ENCODE data around the gene BIN2. TPM values are rescaled to one million over a fixed set of nuclear protein-coding genes. Genes with fewer than 3 reads are reported as not detected.
"Not testable (repeated sequence)": the region's sequence is repeated elsewhere in the genome, so short reads cannot be mapped to it uniquely, and the experiment has no call there.

BIN2 gene
- total and polyA plus RNA-seq, 8 donors = 3.8 to 46.0 (median 6.2) TPM

- intact Hi-C loops (cut with DNase I) = no loop called here
- no peak for TF ChIP-seq CTCF (IDR thresholded peaks at IDR 0.05)
- H3K27me3 ChIP-seq = no peaks in the 10 kb centered on the region
- ATAC-seq (peak; percentile 88), DNase-seq (peak in 1 of 4 donors; percentile 54)
- peak overlapping the region in 1 of 2 donors; percentile 79 for H3K27ac ChIP-seq
- H3K36me3 ChIP-seq = peaks cover 0 to 7% of the 10 kb centered on the region in 2 donors
- H3K4me1 ChIP-seq = peaks cover 0 to 53% of the 10 kb centered on the region in 2 donors
- no peaks in the 10 kb centered on the region for H3K9me3 ChIP-seq
- H3K4me3 ChIP-seq = no peak overlapping the region
Observed at GRCh38 chr12:51318846-51319599, 5.0 kb downstream of the BIN2 start.

GRCh38 chr12:51318057-51318806, 5.7 kb downstream of the BIN2 start:
- Histone ChIP-seq H3K27ac (peak overlapping the region in 1 of 2 donors; percentile 79), H3K36me3 (peaks cover 0 to 13% of the 10 kb centered on the region in 2 donors), H3K4me1 (peaks cover 0 to 53% of the 10 kb centered on the region in 2 donors)
- H3K9me3 ChIP-seq; H3K27me3 ChIP-seq; H3K4me3 ChIP-seq; DNase-seq; intact Hi-C loops (cut with DNase I): not testable (repeated sequence)
- ATAC-seq = peak; percentile 38

GRCh38 chr12:51311389-51311788, 12.6 kb downstream of the BIN2 start:
- H3K9me3 ChIP-seq = no peaks in the 10 kb centered on the region
- TF ChIP-seq CTCF (IDR thresholded peaks at IDR 0.05) = no peak
- intact Hi-C loops (cut with DNase I) = no loop called here
- peaks cover 0 to 20% of the 10 kb centered on the region in 2 donors for H3K4me1 ChIP-seq
- no peak for ATAC-seq
- no peaks in the 10 kb centered on the region for H3K27me3 ChIP-seq
- no peak overlapping the region for H3K4me3 ChIP-seq
- DNase-seq = no peak
- H3K36me3 ChIP-seq = peaks cover 0 to 55% of the 10 kb centered on the region in 2 donors
- no peak overlapping the region for H3K27ac ChIP-seq

- H3K27me3 ChIP-seq = no peaks in the 10 kb centered on the region
- TF ChIP-seq CTCF (IDR thresholded peaks at IDR 0.05) = no peak
- DNase-seq (no peak), ATAC-seq (peak; percentile 98)
- no peak overlapping the region for H3K4me3 ChIP-seq
- peak overlapping the region; percentile 49 to 64 for H3K27ac ChIP-seq
- H3K9me3 ChIP-seq = no peaks in the 10 kb centered on the region
- H3K36me3 ChIP-seq = peaks cover 0 to 72% of the 10 kb centered on the region in 2 donors
- peaks cover 0 to 22% of the 10 kb centered on the region in 2 donors for H3K4me1 ChIP-seq
- intact Hi-C loops (cut with DNase I) = no loop called here
Observed at GRCh38 chr12:51307655-51308593, 16.1 kb downstream of the BIN2 start.

- no peak overlapping the region for H3K4me3 ChIP-seq
- intact Hi-C loops (cut with DNase I) = no loop called here
- no peak overlapping the region for H3K27ac ChIP-seq
- DNase-seq (no peak), ATAC-seq (no peak)
- peaks cover 0 to 22% of the 10 kb centered on the region in 2 donors for H3K4me1 ChIP-seq
- no peaks in the 10 kb centered on the region for H3K9me3 ChIP-seq
- no peaks in the 10 kb centered on the region for H3K27me3 ChIP-seq
- no peak for TF ChIP-seq CTCF (IDR thresholded peaks at IDR 0.05)
- H3K36me3 ChIP-seq = peaks cover 0 to 77% of the 10 kb centered on the region in 2 donors
Observed at GRCh38 chr12:51306507-51306906, 17.5 kb downstream of the BIN2 start.

GRCh38 chr12:51300768-51301167, 23.2 kb downstream of the BIN2 start:
- H3K27me3 ChIP-seq; H3K4me1 ChIP-seq; DNase-seq; H3K4me3 ChIP-seq; intact Hi-C loops (cut with DNase I); ATAC-seq; H3K9me3 ChIP-seq; H3K27ac ChIP-seq: not testable (repeated sequence)
- peaks cover 0 to 93% of the 10 kb centered on the region in 2 donors for H3K36me3 ChIP-seq

Data from left lung (tissue), 10 donors.